ENCODE results near the gene LCK. TPM values are rescaled to one million over a fixed set of nuclear protein-coding genes. Genes with fewer than 3 reads are reported as not detected.
A peak's percentile ranks its signal among the peaks of the same experiment; 100 is the strongest.

LCK gene
- total and polyA plus RNA-seq, 9 of the 15 experiments (the other 6 are each of a cell fraction or from before 2014, with no cell fraction given): 0.04 to 0.47 (median 0.13) TPM; not detected in 6

GRCh38 chr1:32215629-32216480 is 35.2 kb upstream of the LCK start (continued):
- TF ChIP-seq HMGN3 (IDR thresholded peaks at IDR 0.05; ENCODE audit: borderline replicate concordance, extremely low read depth, insufficient read length, low read depth, low read length) (no peak), PRPF4 (IDR thresholded peaks at IDR 0.05; ENCODE audit: insufficient read depth, low read depth, low read length, poor library complexity, severe bottlenecking) (no peak), CBX1 (IDR thresholded peaks at IDR 0.05; ENCODE audit: low read depth) (no peak), ZNF511 (CRISPR knock-in tag; IDR thresholded peaks at IDR 0.05) (no peak), JUND (IDR thresholded peaks at IDR 0.05; ENCODE audit: borderline replicate concordance, low read depth, low read length) (no peak), JUND (tag; IDR thresholded peaks at IDR 0.05; ENCODE audit: borderline replicate concordance, low read depth, low read length) (no peak; the same call in 2 of the 3 replicates), ZNF184 (CRISPR knock-in tag; IDR thresholded peaks at IDR 0.05) (no peak), RNF219 (CRISPR knock-in tag; IDR thresholded peaks at IDR 0.05) (no peak), SMC3 (conservative IDR thresholded peaks at IDR 0.05; ENCODE audit: insufficient read depth, low read depth, low read length) (peak; percentile 90), ZBTB9 (CRISPR knock-in tag; IDR thresholded peaks at IDR 0.05) (no peak), RBM34 (IDR thresholded peaks at IDR 0.05; ENCODE audit: borderline replicate concordance, insufficient read depth, low read length) (no peak), CBX5 (IDR thresholded peaks at IDR 0.05; ENCODE audit: borderline replicate concordance, low read depth) (no peak), POLR2AphosphoS2 (IDR thresholded peaks at IDR 0.05; ENCODE audit: low read length) (no peak), SREBF1 (IDR thresholded peaks at IDR 0.05; ENCODE audit: borderline replicate concordance, low read depth, low read length) (no peak), GTF2B (IDR thresholded peaks at IDR 0.05; ENCODE audit: extremely low read depth, insufficient read length) (no peak), STAG1 (CRISPR knock-in tag; IDR thresholded peaks at IDR 0.05; ENCODE audit: borderline replicate concordance) (peak; percentile 81; the same call in 1 of the 2 replicates), ZNF717 (CRISPR knock-in tag; IDR thresholded peaks at IDR 0.05) (no peak), ESRRA (IDR thresholded peaks at IDR 0.05; ENCODE audit: borderline replicate concordance, low read depth) (peak; percentile 54; the same call in 1 of the 2 replicates), HMGXB4 (CRISPR knock-in tag; IDR thresholded peaks at IDR 0.05) (no peak), LARP7 (IDR thresholded peaks at IDR 0.05) (no peak)

Data from K562 (cell line).